WTC11 (cell line): ENCODE data around the gene CAPRIN1.

Experiments
- ATF1 ChIP-seq: sonication (generic); formaldehyde crosslinking; IDR thresholded peaks from 2 replicates; pipeline ENCODE4 v1.8.1; 2023; ENCODE audit warnings: mild to moderate bottlenecking, moderate library complexity, missing genetic modification reagents
- CBFB ChIP-seq: sonication (generic); formaldehyde crosslinking; IDR thresholded peaks from 2 replicates; pipeline ENCODE4 v1.8.1; 2022; ENCODE audit warnings: mild to moderate bottlenecking, low read depth, missing genetic modification reagents
- CREB1 ChIP-seq: sonication (generic); formaldehyde crosslinking; IDR thresholded peaks from 2 replicates; pipeline ENCODE4 v1.8.0; 2023; ENCODE audit warnings: mild to moderate bottlenecking, missing genetic modification reagents
- FOXJ3 ChIP-seq: sonication (generic); formaldehyde crosslinking; IDR thresholded peaks from 2 replicates; pipeline ENCODE4 v1.9.0; 2021; ENCODE audit warnings: missing genetic modification reagents, mild to moderate bottlenecking, borderline replicate concordance
- NR3C1 ChIP-seq: sonication (generic); formaldehyde crosslinking; conservative IDR thresholded peaks from 2 replicates; pipeline ENCODE4 v1.8.1; 2023; ENCODE audit warnings: low read depth, mild to moderate bottlenecking, missing genetic modification reagents
- SMAD3 ChIP-seq: sonication (generic); formaldehyde crosslinking; IDR thresholded peaks from 2 replicates; pipeline ENCODE4 v1.8.0; 2022; ENCODE audit warnings: missing genetic modification reagents, mild to moderate bottlenecking, borderline replicate concordance
- TCF7 ChIP-seq: sonication (generic); formaldehyde crosslinking; IDR thresholded peaks from 2 replicates; pipeline ENCODE4 v1.8.0; 2022; ENCODE audit warnings: mild to moderate bottlenecking, low read depth, missing genetic modification reagents, moderate library complexity
- TF ChIP-seq, protein P1 (sequence below): sonication (generic); formaldehyde crosslinking; IDR thresholded peaks from 2 replicates; pipeline ENCODE4 v1.8.0; 2022; ENCODE audit warnings: mild to moderate bottlenecking, missing genetic modification reagents
- TF ChIP-seq, protein P2 (sequence below): fragments of 200-600 bp; IDR thresholded peaks from 2 replicates; pipeline ENCODE4 v1.8.0; 2022; ENCODE audit warnings: antibody characterized with exemption
- TF ChIP-seq, protein P3 (sequence below): sonication (generic); formaldehyde crosslinking; IDR thresholded peaks from 2 replicates; pipeline ENCODE4 v1.8.1; 2023; ENCODE audit warnings: mild to moderate bottlenecking, missing genetic modification reagents, moderate library complexity
- TF ChIP-seq, protein P4 (sequence below): fragments of 250-450 bp; sonication (Bioruptor Pico); IDR thresholded peaks from 2 replicates; pipeline ENCODE4 v1.8.0; 2021; ENCODE audit warnings: mild to moderate bottlenecking
- TF ChIP-seq, protein P5 (sequence below): sonication (generic); formaldehyde crosslinking; IDR thresholded peaks from 2 replicates; pipeline ENCODE4 v1.8.1; 2023; ENCODE audit warnings: mild to moderate bottlenecking, missing genetic modification reagents, moderate library complexity
- TF ChIP-seq, protein P6 (sequence below): sonication (generic); formaldehyde crosslinking; IDR thresholded peaks from 2 replicates; pipeline ENCODE4 v1.8.1; 2023; ENCODE audit warnings: mild to moderate bottlenecking, moderate library complexity, missing genetic modification reagents

DNA sequence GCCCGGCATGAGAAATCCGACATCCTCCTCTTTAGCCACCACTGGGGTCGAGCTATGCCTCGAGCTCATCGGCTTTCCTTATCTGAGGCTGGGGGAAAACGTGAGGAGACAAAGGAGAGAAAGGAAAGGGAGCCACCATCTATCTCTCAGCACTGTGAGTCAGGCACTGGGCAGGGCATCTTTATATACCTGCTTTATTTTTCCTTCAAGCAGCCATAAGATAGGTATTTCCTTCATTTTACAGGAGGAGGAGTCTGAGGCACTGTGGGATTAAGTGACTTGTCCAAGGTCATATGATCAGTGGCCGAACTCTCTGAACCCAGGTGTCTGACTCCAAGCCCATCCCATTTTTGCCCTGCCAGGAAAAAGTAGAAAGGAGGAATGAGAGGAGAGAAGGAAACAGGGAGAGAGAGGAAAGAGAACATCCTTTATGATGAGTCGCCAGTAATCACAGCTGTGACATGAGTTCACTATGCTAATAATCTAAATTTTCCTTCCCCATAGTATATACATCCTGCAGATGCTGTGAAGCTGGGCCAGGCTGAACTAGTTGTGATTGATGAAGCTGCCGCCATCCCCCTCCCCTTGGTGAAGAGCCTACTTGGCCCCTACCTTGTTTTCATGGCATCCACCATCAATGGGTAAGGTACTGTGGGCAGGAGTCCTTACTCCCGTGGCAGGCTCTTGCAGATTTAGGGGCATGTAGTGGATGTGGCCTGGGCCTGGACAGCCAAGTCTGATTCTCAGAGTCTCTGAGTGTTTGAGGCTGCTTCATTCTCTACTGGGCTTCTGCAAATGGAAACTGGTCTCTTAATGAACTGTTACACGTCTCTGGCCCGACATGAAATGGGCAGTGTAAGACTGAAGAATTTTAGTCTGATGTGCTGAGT, 75.7 kb downstream of the CAPRIN1 start:
- TF ChIP-seq, protein P1, sequence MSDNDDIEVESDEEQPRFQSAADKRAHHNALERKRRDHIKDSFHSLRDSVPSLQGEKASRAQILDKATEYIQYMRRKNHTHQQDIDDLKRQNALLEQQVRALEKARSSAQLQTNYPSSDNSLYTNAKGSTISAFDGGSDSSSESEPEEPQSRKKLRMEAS (CRISPR knock-in tag) = no peak
- TF ChIP-seq SMAD3 (CRISPR knock-in tag) (no peak), TCF7 (CRISPR knock-in tag) (no peak), NR3C1 (CRISPR knock-in tag) (no peak), FOXJ3 (CRISPR knock-in tag) (no peak), CBFB (CRISPR knock-in tag) (no peak), ATF1 (CRISPR knock-in tag) (no peak), CREB1 (CRISPR knock-in tag) (no peak)
- TF ChIP-seq, protein P2, sequence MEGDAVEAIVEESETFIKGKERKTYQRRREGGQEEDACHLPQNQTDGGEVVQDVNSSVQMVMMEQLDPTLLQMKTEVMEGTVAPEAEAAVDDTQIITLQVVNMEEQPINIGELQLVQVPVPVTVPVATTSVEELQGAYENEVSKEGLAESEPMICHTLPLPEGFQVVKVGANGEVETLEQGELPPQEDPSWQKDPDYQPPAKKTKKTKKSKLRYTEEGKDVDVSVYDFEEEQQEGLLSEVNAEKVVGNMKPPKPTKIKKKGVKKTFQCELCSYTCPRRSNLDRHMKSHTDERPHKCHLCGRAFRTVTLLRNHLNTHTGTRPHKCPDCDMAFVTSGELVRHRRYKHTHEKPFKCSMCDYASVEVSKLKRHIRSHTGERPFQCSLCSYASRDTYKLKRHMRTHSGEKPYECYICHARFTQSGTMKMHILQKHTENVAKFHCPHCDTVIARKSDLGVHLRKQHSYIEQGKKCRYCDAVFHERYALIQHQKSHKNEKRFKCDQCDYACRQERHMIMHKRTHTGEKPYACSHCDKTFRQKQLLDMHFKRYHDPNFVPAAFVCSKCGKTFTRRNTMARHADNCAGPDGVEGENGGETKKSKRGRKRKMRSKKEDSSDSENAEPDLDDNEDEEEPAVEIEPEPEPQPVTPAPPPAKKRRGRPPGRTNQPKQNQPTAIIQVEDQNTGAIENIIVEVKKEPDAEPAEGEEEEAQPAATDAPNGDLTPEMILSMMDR = no peak
- TF ChIP-seq, protein P3, sequence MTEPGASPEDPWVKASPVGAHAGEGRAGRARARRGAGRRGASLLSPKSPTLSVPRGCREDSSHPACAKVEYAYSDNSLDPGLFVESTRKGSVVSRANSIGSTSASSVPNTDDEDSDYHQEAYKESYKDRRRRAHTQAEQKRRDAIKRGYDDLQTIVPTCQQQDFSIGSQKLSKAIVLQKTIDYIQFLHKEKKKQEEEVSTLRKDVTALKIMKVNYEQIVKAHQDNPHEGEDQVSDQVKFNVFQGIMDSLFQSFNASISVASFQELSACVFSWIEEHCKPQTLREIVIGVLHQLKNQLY (CRISPR knock-in tag) = no peak
- TF ChIP-seq, protein P4, sequence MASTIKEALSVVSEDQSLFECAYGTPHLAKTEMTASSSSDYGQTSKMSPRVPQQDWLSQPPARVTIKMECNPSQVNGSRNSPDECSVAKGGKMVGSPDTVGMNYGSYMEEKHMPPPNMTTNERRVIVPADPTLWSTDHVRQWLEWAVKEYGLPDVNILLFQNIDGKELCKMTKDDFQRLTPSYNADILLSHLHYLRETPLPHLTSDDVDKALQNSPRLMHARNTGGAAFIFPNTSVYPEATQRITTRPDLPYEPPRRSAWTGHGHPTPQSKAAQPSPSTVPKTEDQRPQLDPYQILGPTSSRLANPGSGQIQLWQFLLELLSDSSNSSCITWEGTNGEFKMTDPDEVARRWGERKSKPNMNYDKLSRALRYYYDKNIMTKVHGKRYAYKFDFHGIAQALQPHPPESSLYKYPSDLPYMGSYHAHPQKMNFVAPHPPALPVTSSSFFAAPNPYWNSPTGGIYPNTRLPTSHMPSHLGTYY (CRISPR knock-in tag) = no peak
- TF ChIP-seq, protein P5, sequence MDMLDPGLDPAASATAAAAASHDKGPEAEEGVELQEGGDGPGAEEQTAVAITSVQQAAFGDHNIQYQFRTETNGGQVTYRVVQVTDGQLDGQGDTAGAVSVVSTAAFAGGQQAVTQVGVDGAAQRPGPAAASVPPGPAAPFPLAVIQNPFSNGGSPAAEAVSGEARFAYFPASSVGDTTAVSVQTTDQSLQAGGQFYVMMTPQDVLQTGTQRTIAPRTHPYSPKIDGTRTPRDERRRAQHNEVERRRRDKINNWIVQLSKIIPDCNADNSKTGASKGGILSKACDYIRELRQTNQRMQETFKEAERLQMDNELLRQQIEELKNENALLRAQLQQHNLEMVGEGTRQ (CRISPR knock-in tag) = no peak
- TF ChIP-seq, protein P6, sequence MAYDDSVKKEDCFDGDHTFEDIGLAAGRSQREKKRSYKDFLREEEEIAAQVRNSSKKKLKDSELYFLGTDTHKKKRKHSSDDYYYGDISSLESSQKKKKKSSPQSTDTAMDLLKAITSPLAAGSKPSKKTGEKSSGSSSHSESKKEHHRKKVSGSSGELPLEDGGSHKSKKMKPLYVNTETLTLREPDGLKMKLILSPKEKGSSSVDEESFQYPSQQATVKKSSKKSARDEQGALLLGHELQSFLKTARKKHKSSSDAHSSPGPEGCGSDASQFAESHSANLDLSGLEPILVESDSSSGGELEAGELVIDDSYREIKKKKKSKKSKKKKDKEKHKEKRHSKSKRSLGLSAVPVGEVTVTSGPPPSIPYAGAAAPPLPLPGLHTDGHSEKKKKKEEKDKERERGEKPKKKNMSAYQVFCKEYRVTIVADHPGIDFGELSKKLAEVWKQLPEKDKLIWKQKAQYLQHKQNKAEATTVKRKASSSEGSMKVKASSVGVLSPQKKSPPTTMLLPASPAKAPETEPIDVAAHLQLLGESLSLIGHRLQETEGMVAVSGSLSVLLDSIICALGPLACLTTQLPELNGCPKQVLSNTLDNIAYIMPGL = no peak
